Caco-2 (cell line): ENCODE measurements around the gene FRMD1. TPM values are rescaled to one million over a fixed set of nuclear protein-coding genes. Genes with fewer than 3 reads are reported as not detected.

ENCODE experiments used
- BruUV-seq: library from RNA; stranded (reverse); fragments of 400-500 nt; replicated peaks from 2 replicates; lab custom pipeline; 2021; lab: Mats Ljungman, UMichigan
- CTCF ChIA-PET: fragments of 300-600 bp; sonication (Branson Sonifier 250); formaldehyde crosslinking; loops from one replicate; lab custom pipeline; 2022; ENCODE audit warnings: antibody characterized with exemption; lab: Charles Lee
- POLR2A ChIA-PET: fragments of 300-600 bp; sonication (Branson Sonifier 250); formaldehyde crosslinking; loops from one replicate; lab custom pipeline; 2022; ENCODE audit warnings: antibody characterized with exemption; lab: Charles Lee
- DNase-seq, 2 experiments: peaks; one replicate each; pipeline versions ENCODE4 v3.0.0 to v3.0.0-alpha.2; 2020 to 2022
- H3K27me3 ChIP-seq: replicated peaks from 2 replicates; pipeline ENCODE4 v1.6.0; 2011; ENCODE audit warnings: low read length; ENCODE audit not compliant: control insufficient read depth, insufficient read depth
- H3K36me3 ChIP-seq: 2 replicates; pipeline ENCODE4 v1.5.1; 2011; ENCODE audit warnings: low read length; ENCODE audit not compliant: control insufficient read depth, insufficient read depth
- H3K4me1 ChIP-seq: fragments of 250-450 bp; sonication (Bioruptor Pico); 2 replicates; pipeline ENCODE4 v1.5.1; 2020; ENCODE audit warnings: mild to moderate bottlenecking
- H3K4me3 ChIP-seq: 2 replicates; pipeline ENCODE4 v1.5.1; 2011; ENCODE audit warnings: low read depth, mild to moderate bottlenecking, control low read depth, low read length
- H3K9me3 ChIP-seq: fragments of 250-450 bp; sonication (Bioruptor Pico); 2 replicates; pipeline ENCODE4 v1.5.1; 2020; ENCODE audit warnings: mild to moderate bottlenecking, moderate library complexity
- H3K27ac Mint-ChIP-seq: one replicate; pipeline ENCODE4 v1.8.0; 2022; ENCODE audit warnings: mixed read lengths; ENCODE audit not compliant: unreplicated experiment
- H3K27me3 Mint-ChIP-seq: one replicate; pipeline ENCODE4 v1.8.0; 2022; ENCODE audit warnings: mixed read lengths; ENCODE audit not compliant: insufficient read depth, unreplicated experiment
- H3K36me3 Mint-ChIP-seq: one replicate; pipeline ENCODE4 v1.8.0; 2022; ENCODE audit warnings: mild to moderate bottlenecking, mixed read lengths; ENCODE audit not compliant: insufficient read depth, unreplicated experiment
- H3K4me1 Mint-ChIP-seq: one replicate; pipeline ENCODE4 v1.8.0; 2022; ENCODE audit warnings: low read depth, mixed read lengths; ENCODE audit not compliant: unreplicated experiment
- H3K4me3 Mint-ChIP-seq: one replicate; pipeline ENCODE4 v1.8.0; 2022; ENCODE audit warnings: mild to moderate bottlenecking, moderate library complexity, mixed read lengths; ENCODE audit not compliant: unreplicated experiment
- H3K9me3 Mint-ChIP-seq: one replicate; pipeline ENCODE4 v1.8.0; 2022; ENCODE audit warnings: mixed read lengths; ENCODE audit not compliant: unreplicated experiment
- intact Hi-C: fragments of 100-400 bp; cut with micrococcal nuclease; formaldehyde crosslinking; loops from one replicate; pipeline ENCODE4 v1.10.0; 2022; ENCODE audit not compliant: unreplicated experiment
- total RNA-seq: library from RNA; stranded (reverse); gene quantifications from 2 replicates; pipeline ENCODE4 v1.2.3, GENCODE V29; 2022
- TF ChIP-seq, protein P1 (sequence below), 2 experiments: fragments of 200-600 bp in 1 of 2; IDR thresholded peaks; 1 replicate in 1 of 2; 2 replicates in 1 of 2; pipeline versions ENCODE4 v1.5.1 to v1.8.0; 2011 to 2022; ENCODE audit warnings: antibody characterized with exemption in 1 of 2, control low read depth in 1 of 2, inconsistent platforms in 1 of 2, low read depth in 1 of 2, low read length in 1 of 2, mild to moderate bottlenecking in 1 of 2, moderate library complexity in 1 of 2; ENCODE audit not compliant: insufficient read depth in 1 of 2, severe bottlenecking in 1 of 2, unreplicated experiment in 1 of 2

The FRMD1 gene
- total RNA-seq, 1 experiment from 2014 or later, result 0.14 TPM

DNA sequence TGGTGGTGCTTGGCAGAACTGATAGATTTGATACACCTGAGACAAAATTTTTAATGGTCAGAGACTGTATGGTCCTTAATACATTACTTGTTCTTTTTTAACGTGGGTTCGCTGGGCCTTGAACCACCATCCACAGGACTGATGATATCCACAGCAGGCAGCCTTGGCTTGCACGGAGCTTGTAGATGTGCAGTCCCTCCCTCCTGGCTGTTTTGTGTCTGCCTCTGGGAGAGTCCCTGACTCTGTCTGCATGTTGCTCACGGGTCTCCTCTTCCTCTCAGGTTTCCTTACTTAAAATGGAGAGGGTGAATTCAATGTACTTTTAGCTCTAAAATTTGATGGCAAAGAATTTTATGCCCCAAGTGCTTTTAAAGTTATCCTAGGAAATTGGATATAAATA, 64.0 kb downstream of the FRMD1 start:
- no TSS peak for BruUV-seq
- H3K36me3 Mint-ChIP-seq, result no peaks in the 10 kb centered on the region
- H3K4me3 Mint-ChIP-seq, result no peak overlapping the region
- DNase-seq, result no peak
- H3K27me3 Mint-ChIP-seq, result peaks cover 4% of the 10 kb centered on the region
- ChIA-PET CTCF (no interaction called here), POLR2A (no interaction called here)
- peaks cover 38% of the 10 kb centered on the region for H3K9me3 Mint-ChIP-seq
- Histone ChIP-seq H3K4me3 (no peak overlapping the region), H3K27me3 (no peaks in the 10 kb centered on the region), H3K36me3 (no peaks in the 10 kb centered on the region), H3K9me3 (peaks cover 27% of the 10 kb centered on the region), H3K4me1 (no peaks in the 10 kb centered on the region)
- no peak overlapping the region for H3K27ac Mint-ChIP-seq
- no peaks in the 10 kb centered on the region for H3K4me1 Mint-ChIP-seq
- TF ChIP-seq, protein P1, sequence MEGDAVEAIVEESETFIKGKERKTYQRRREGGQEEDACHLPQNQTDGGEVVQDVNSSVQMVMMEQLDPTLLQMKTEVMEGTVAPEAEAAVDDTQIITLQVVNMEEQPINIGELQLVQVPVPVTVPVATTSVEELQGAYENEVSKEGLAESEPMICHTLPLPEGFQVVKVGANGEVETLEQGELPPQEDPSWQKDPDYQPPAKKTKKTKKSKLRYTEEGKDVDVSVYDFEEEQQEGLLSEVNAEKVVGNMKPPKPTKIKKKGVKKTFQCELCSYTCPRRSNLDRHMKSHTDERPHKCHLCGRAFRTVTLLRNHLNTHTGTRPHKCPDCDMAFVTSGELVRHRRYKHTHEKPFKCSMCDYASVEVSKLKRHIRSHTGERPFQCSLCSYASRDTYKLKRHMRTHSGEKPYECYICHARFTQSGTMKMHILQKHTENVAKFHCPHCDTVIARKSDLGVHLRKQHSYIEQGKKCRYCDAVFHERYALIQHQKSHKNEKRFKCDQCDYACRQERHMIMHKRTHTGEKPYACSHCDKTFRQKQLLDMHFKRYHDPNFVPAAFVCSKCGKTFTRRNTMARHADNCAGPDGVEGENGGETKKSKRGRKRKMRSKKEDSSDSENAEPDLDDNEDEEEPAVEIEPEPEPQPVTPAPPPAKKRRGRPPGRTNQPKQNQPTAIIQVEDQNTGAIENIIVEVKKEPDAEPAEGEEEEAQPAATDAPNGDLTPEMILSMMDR (IDR thresholded peaks at IDR 0.05; ENCODE audit: insufficient read depth in 1 of 2, low read depth in 1 of 2, low read length in 1 of 2, severe bottlenecking in 1 of 2, unreplicated experiment in 1 of 2), result no peak
- intact Hi-C loops, result no loop called here

DNA sequence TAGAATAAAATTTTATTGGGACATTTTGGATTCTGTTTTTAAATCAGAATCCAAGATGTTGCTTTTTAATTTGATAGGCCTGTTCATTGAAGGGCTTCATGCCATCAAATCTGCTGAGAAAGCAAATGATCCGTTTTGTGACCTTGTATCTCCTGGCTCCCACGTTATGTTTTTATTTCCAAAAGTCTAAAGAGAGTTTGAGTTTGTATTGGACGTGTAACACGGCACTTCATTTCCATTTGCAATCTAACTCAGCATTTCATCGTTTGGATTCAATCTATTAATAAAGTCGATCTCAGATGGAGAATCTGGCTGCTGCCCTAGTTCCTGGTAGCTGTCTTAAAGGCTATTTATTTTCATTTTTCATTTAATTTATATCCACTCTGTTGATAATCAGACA, 64.6 kb downstream of the FRMD1 start:
- Histone ChIP-seq H3K27me3 (no peaks in the 10 kb centered on the region), H3K9me3 (peaks cover 27% of the 10 kb centered on the region), H3K4me1 (no peaks in the 10 kb centered on the region), H3K36me3 (no peaks in the 10 kb centered on the region), H3K4me3 (no peak overlapping the region)
- H3K4me3 Mint-ChIP-seq, result no peak overlapping the region
- ChIA-PET POLR2A (no interaction called here), CTCF (no interaction called here)
- intact Hi-C loops, result no loop called here
- peaks cover 4% of the 10 kb centered on the region for H3K27me3 Mint-ChIP-seq
- no TSS peak for BruUV-seq
- TF ChIP-seq, protein P1 (IDR thresholded peaks at IDR 0.05; ENCODE audit: insufficient read depth in 1 of 2, low read depth in 1 of 2, low read length in 1 of 2, severe bottlenecking in 1 of 2, unreplicated experiment in 1 of 2), result no peak
- H3K9me3 Mint-ChIP-seq, result peaks cover 38% of the 10 kb centered on the region
- DNase-seq, result no peak
- H3K36me3 Mint-ChIP-seq, result no peaks in the 10 kb centered on the region
- no peak overlapping the region for H3K27ac Mint-ChIP-seq
- H3K4me1 Mint-ChIP-seq, result no peaks in the 10 kb centered on the region

DNA sequence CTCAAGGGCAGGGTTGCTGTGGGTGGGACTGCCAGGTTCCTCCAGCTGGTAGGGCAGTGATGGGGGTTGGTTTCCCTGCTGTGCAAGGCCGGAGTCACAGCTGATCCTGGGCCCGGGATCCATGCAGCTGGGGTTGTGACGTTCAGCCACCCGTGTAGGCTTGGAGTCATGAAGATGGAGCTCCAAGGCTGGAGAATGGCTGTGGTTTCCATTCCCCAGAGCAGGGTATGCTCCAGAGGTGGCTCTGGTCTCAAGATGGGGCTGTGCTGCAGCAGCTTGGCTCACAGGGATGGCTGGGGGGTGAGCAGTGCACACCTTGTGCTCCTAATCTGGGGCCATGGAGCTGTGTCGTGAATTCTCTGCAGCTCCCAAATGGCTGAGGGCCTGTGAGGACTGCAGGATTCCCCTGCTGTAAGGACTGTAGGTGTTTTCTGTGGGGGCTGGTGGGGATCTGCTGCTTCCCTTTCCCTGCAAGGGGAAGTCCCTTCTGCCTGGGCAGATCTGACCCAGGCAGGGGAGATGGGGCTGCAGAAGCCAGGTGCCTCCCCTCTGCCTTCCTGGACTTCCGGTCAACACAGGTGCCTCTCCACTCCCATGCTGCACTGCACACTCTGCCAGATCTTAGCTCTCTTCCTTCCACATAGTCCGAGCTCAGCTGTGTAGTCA, 65.6 kb downstream of the FRMD1 start:
- POLR2A ChIA-PET, result no interaction called here
- Histone ChIP-seq H3K4me3 (no peak overlapping the region), H3K4me1 (no peaks in the 10 kb centered on the region), H3K9me3 (peaks cover 27% of the 10 kb centered on the region), H3K27me3 (no peaks in the 10 kb centered on the region), H3K36me3 (no peaks in the 10 kb centered on the region)
- Mint-ChIP-seq H3K9me3 (peaks cover 39% of the 10 kb centered on the region), H3K36me3 (no peaks in the 10 kb centered on the region), H3K27ac (no peak overlapping the region), H3K4me1 (no peaks in the 10 kb centered on the region), H3K4me3 (no peak overlapping the region), H3K27me3 (no peaks in the 10 kb centered on the region)
- intact Hi-C loops, result no loop called here
- DNase-seq, result peak in 1 of 2 experiments; percentile 3
- TF ChIP-seq, protein P1 (IDR thresholded peaks at IDR 0.05; ENCODE audit: insufficient read depth in 1 of 2, low read depth in 1 of 2, low read length in 1 of 2, severe bottlenecking in 1 of 2, unreplicated experiment in 1 of 2), result no peak
- CTCF ChIA-PET, result no interaction called here
- no TSS peak for BruUV-seq
